ENCODE results near the gene EYS. TPM values are rescaled to one million over a fixed set of nuclear protein-coding genes. Genes with fewer than 3 reads are reported as not detected.

EYS gene
- total and polyA plus RNA-seq, 2 of the 13 experiments (the other 11 are each of a cell fraction or from before 2014, with no cell fraction given) = 0.04 to 0.07 TPM

DNA sequence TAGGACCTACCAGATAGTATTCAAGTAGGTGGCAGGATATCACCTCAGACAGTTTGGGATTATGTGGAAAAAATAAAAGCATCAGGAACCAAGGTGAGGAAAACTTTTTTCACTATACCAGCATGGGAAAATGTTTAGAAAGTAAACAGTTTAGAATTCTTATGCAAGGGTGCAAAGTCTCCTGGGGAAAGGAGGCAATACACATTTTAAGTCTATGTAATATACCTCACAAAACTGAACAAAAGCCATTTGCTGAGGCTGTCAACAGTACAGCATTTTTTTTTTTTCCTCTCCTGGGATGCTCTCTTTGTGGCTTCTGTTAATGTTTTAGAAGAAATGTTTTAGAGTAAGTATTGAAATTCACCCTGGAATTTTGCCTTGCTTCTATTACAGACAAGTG is 1997.9 kb downstream of the EYS start (continued):
- TF ChIP-seq, protein P1, sequence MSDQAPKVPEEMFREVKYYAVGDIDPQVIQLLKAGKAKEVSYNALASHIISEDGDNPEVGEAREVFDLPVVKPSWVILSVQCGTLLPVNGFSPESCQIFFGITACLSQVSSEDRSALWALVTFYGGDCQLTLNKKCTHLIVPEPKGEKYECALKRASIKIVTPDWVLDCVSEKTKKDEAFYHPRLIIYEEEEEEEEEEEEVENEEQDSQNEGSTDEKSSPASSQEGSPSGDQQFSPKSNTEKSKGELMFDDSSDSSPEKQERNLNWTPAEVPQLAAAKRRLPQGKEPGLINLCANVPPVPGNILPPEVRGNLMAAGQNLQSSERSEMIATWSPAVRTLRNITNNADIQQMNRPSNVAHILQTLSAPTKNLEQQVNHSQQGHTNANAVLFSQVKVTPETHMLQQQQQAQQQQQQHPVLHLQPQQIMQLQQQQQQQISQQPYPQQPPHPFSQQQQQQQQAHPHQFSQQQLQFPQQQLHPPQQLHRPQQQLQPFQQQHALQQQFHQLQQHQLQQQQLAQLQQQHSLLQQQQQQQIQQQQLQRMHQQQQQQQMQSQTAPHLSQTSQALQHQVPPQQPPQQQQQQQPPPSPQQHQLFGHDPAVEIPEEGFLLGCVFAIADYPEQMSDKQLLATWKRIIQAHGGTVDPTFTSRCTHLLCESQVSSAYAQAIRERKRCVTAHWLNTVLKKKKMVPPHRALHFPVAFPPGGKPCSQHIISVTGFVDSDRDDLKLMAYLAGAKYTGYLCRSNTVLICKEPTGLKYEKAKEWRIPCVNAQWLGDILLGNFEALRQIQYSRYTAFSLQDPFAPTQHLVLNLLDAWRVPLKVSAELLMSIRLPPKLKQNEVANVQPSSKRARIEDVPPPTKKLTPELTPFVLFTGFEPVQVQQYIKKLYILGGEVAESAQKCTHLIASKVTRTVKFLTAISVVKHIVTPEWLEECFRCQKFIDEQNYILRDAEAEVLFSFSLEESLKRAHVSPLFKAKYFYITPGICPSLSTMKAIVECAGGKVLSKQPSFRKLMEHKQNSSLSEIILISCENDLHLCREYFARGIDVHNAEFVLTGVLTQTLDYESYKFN (CRISPR knock-in tag; conservative IDR thresholded peaks at IDR 0.05) = peak; percentile 83
- TF ChIP-seq, protein P2, sequence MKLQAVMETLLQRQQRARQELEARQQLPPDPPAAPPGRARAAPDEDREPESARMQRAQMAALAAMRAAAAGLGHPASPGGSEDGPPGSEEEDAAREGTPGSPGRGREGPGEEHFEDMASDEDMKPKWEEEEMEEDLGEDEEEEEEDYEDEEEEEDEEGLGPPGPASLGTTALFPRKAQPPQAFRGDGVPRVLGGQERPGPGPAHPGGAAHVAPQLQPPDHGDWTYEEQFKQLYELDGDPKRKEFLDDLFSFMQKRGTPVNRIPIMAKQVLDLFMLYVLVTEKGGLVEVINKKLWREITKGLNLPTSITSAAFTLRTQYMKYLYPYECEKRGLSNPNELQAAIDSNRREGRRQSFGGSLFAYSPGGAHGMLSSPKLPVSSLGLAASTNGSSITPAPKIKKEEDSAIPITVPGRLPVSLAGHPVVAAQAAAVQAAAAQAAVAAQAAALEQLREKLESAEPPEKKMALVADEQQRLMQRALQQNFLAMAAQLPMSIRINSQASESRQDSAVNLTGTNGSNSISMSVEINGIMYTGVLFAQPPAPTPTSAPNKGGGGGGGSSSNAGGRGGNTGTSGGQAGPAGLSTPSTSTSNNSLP (IDR thresholded peaks at IDR 0.05; ENCODE audit: low read depth, low read length) = no peak
- TF ChIP-seq ZNF34 (CRISPR knock-in tag; IDR thresholded peaks at IDR 0.05; ENCODE audit: borderline replicate concordance) (no peak), NFIC (IDR thresholded peaks at IDR 0.05; ENCODE audit: low read length) (peak; percentile 61; the same call in 1 of the 2 replicates), MBD4 (IDR thresholded peaks at IDR 0.05; ENCODE audit: borderline replicate concordance, low read length) (peak; percentile 52; the same call in 1 of the 2 replicates), BRCA1 (CRISPR knock-in tag; IDR thresholded peaks at IDR 0.05) (no peak), JARID2 (CRISPR knock-in tag; IDR thresholded peaks at IDR 0.05; ENCODE audit: insufficient replicate concordance) (no peak), ETV5 (CRISPR knock-in tag; IDR thresholded peaks at IDR 0.05; ENCODE audit: borderline replicate concordance) (no peak), DPF2 (CRISPR knock-in tag; IDR thresholded peaks at IDR 0.05; ENCODE audit: borderline replicate concordance, low read depth) (0 out of 2 replicates have a peak, but pooled peaks have one; percentile 28), HDAC1 (CRISPR knock-in tag; IDR thresholded peaks at IDR 0.05) (peak; percentile 17; the same call in 1 of the 2 replicates), FOXK1 (CRISPR knock-in tag; IDR thresholded peaks at IDR 0.05; ENCODE audit: borderline replicate concordance, low read depth) (0 out of 2 replicates have a peak, but pooled peaks have one; percentile 43), MIER3 (CRISPR knock-in tag; IDR thresholded peaks at IDR 0.05; ENCODE audit: borderline replicate concordance) (peak; percentile 54; the same call in 1 of the 2 replicates), SAP130 (CRISPR knock-in tag; IDR thresholded peaks at IDR 0.05; ENCODE audit: low read depth) (peak; percentile 51), LCORL (IDR thresholded peaks at IDR 0.05) (0 out of 2 replicates have a peak, but pooled peaks have one; percentile 21), LCORL (CRISPR knock-in tag; IDR thresholded peaks at IDR 0.05) (peak; percentile 68; the same call in 1 of the 2 replicates), ASH2L (IDR thresholded peaks at IDR 0.05; ENCODE audit: insufficient read length, low read depth, low read length) (peak; percentile 26), RARA (CRISPR knock-in tag; IDR thresholded peaks at IDR 0.05) (peak; percentile 57), MAF1 (CRISPR knock-in tag; IDR thresholded peaks at IDR 0.05; ENCODE audit: borderline replicate concordance) (no peak), TGIF2 (CRISPR knock-in tag; IDR thresholded peaks at IDR 0.05) (0 out of 2 replicates have a peak, but pooled peaks have one; percentile 42), ELF3 (CRISPR knock-in tag; IDR thresholded peaks at IDR 0.05) (peak; percentile 66), THAP11 (CRISPR knock-in tag; IDR thresholded peaks at IDR 0.05) (peak; percentile 55), ZFX (CRISPR knock-in tag; IDR thresholded peaks at IDR 0.05; ENCODE audit: low read depth) (no peak)
- TF ChIP-seq, protein P3, sequence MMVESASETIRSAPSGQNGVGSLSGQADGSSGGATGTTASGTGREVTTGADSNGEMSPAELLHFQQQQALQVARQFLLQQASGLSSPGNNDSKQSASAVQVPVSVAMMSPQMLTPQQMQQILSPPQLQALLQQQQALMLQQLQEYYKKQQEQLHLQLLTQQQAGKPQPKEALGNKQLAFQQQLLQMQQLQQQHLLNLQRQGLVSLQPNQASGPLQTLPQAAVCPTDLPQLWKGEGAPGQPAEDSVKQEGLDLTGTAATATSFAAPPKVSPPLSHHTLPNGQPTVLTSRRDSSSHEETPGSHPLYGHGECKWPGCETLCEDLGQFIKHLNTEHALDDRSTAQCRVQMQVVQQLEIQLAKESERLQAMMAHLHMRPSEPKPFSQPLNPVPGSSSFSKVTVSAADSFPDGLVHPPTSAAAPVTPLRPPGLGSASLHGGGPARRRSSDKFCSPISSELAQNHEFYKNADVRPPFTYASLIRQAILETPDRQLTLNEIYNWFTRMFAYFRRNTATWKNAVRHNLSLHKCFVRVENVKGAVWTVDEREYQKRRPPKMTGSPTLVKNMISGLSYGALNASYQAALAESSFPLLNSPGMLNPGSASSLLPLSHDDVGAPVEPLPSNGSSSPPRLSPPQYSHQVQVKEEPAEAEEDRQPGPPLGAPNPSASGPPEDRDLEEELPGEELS (CRISPR knock-in tag; IDR thresholded peaks at IDR 0.05) = peak; percentile 71
- TF ChIP-seq, protein P4, sequence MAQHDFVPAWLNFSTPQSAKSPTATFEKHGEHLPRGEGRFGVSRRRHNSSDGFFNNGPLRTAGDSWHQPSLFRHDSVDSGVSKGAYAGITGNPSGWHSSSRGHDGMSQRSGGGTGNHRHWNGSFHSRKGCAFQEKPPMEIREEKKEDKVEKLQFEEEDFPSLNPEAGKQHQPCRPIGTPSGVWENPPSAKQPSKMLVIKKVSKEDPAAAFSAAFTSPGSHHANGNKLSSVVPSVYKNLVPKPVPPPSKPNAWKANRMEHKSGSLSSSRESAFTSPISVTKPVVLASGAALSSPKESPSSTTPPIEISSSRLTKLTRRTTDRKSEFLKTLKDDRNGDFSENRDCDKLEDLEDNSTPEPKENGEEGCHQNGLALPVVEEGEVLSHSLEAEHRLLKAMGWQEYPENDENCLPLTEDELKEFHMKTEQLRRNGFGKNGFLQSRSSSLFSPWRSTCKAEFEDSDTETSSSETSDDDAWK (CRISPR knock-in tag; IDR thresholded peaks at IDR 0.05) = no peak

Measured in HepG2 (cell line).